HG02678 (cell line): ENCODE data around the gene PCBP3.

ENCODE experiments used
- ATAC-seq: cut with Tn5 transposase; IDR thresholded peaks from one replicate; pipeline ENCODE4 v1.9.1; 2021; ENCODE audit warnings: mild to moderate bottlenecking, moderate library complexity; ENCODE audit not compliant: unreplicated experiment

The PCBP3 gene

DNA sequence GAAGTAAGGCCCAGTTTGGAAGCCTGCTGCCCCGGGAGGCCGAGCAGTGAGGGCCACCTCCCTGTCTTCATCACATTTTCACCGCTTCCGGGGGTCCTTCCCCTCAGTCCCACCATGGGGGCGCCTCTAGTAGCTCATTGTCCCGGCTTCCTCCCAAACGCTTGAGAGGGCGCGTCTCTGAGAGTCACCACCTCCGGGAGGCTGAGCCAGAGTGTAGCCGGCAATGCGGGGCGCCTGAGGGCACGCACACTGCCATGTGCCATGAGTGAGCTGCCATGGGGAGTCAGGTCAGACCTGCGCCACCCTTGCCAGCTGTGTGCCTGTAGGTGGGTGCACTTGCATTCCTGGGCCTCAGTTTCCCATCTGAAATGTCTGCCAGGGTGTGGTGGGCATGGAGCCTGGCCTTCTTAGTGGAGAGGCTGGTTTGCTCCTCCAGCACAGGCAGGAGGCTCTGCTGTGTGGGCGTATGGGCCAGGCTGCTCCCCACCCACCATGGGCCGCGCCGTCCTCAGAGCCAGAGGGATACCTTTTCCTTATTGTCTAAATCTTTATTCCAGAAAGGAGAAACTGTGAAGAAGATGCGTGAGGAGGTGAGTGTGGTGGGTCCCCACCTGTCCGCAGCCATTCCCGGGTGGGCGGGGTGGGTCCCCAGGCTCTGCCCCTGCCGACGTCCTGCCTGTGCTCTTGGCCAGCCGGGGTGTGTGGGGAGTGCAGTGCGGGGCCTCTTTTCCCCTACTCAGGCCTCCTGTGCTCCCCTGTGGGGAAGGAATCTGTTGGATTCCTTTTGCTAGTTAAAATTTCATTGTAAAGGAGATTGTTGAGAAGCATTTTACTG, 256.7 kb downstream of the PCBP3 start:
- ATAC-seq, result no peak

DNA sequence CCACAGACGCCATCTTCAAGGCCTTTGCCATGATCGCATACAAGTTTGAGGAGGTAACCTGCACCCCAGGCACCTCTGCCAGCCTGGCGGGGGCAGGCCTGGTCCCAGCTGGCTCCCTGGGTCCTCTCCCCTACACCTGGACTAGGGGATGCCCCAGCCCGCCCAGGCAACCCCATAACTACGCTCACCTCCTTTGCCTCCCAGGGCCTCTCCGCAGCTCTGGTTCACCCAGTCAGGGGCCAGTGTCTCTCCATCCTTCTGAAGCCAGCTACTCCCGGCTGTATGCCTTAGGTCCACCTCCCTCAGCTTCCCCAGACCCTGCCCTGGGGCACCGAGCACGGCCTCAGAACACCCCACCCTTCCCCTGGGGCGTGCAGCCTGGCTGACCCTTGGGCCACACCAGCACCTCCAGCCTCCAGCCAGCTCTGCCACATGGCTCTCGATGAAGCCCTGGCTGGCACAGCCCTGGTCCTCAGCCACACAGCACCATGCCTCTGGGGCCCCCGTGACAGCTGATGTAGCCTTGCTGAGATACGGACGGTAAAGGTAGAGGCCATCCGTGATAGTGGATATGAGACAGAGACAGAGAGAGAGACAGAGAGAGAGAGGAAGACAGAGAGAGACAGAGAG, 257.7 kb downstream of the PCBP3 start:
- ATAC-seq, result no peak

DNA sequence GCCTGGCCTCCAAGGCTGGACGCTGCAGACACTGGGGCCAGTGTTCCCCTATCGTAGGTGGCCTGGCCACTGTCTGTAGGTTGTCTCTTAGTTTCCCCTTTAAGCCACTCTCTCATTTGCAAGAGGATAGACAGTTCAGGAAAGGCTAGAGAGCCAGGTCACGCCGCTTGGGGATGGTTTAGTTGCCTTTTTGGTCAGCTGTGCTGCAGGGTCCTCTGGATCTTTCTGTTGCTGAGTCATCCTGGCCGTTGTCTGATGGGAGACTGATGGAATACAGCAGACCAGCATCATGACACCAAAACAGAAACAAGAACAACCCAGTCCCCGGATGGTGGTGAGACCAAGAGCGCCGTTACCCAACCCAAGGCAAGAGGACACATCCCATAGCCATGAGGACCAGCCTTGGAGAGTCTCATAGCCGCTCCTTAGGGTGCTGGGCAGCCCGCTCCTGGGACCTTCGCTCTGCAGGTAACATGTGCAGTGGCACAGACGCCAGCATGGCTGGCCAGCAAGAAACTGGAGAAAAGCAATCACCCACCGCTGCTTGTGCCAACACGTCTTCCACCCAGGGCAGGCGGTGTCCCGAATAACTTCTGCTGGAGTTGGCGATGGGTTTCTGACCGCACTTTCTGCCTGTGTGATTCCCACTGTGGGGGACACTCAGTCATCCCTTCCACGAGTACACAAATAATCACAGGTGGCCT, 258.9 kb downstream of the PCBP3 start:
- ATAC-seq, result no peak

DNA sequence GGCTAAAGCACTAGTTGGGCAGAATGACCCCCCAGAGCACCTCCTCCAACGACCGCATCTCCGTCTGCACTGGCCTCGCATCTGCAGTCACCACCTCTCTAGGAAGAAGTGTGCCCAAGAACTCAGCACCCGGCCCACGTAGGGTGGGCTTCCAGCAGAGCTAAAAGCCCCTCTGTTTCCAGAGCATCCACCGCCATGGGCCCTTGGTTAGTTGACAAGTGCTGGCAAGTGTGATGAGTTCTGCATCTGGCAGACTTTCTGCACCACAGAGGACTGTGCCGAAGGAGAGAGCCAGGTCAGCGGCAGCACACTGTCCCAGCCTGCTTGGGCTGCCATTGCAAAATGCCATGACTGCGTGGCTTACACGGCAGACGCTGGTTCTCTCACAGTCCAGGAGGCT, 261.7 kb downstream of the PCBP3 start:
- ATAC-seq, result no peak

DNA sequence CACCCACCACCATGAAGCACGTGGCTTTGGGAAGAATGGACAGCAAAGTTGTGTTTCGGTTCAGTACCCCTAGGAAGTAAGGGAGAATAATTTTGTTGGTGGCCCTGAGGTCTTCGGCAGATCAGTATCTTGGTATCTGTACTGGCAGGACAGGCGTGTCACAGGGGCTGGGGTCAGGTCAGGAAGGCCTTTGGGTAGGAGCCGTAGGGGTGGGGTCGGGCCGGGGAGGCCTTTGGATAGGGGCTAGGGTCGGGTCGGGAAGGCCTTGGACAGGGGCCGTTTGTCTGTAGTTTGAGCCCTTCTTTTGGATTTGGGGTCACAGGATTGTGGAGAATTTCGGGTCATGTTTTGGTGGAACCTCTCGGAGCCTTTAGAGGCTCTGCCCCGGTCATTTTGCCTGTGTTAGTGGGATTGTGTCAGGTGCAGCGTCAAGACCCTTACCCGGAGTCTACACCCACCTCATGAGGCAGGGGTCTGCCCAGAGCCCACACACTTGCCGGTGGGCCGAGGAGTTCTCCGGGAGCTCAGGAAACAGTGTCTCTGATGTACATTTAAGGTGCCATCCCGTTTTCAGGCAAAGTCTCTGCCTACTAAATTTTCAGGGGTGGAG, 262.8 kb downstream of the PCBP3 start:
- no peak for ATAC-seq

DNA sequence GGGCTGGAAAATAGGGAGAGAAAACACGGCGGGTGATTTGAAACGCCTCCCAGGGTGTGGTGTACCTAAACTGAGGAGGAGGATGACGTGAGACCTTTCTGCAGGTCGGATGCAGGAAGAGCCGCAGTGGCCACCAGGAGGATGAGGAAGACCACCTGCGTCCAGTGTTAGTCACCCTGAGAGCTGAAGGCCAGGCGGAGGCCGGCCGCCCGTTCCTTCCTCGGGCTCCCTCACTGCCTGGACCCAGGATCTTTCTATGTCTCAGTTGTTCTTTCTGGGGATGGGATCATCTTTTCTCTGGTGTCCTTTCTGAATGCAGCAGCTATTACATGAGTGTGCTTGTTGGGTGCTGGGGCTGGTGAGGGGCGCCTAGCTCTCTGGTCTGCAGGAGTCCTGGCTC, 263.3 kb downstream of the PCBP3 start:
- no peak for ATAC-seq

DNA sequence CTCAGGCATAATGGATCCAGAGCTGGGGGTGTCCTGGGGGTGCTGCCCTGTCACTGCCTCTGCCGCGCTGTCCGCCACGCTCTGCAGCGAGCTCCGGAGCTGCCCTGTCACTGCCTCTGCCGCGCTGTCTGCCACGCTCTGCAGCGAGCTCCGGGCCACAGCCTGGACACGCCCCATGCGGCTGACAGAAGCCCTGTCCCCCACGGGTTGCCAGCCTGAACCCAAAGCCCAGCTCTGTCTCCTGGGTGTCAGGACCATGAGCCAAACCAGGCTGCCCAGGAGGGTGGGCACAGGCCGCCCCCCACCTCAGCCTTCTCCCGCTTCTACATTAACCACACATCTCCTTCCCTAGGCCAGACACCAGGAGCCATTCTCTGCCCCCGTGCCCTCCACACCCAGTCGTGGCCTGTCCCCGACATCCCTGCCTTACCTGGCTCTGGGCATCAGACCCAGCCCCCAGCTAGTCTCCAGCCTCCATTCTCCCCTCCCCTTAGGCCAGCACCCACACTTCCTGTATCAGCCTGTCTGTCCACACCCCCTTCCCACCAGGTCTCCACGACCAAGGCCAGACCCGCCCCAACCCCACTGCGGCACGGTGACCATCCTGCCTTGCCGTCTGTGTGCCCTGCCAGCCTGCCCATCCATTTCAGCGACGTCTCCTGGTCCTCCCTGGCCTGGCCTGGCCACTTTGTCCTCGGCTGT, 265.2 kb downstream of the PCBP3 start:
- ATAC-seq, result no peak

DNA sequence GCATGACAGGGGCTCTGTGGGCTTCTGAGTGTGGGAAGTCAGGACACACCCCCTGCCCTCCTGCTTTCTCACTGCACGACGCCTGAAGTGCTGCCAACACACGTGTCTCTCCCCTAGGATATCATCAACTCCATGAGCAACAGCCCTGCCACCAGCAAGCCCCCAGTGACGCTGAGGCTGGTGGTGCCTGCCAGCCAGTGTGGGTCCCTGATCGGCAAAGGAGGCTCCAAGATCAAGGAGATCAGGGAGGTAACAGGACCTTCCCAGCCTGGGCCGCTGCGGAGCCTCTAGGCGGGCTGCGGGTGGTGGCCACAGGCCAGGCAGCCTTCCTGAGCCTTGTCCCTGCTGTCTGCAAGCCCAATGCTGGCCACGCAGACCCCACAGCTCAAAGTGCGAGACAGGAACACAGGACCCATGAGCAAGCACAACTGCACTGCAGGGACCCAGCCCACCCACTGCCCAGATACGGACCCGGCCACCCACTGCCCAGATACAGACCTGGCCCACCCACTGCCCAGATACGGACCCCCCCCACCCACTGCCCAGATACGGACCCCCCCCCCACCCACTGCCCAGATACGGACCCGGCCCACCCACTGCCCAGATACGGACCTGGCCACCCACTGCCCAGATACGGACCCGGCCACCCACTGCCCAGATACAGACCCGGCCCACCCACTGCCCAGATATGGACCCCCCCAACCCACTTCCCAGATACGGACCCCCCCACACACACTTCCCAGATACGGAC, 265.9 kb downstream of the PCBP3 start:
- no peak for ATAC-seq

DNA sequence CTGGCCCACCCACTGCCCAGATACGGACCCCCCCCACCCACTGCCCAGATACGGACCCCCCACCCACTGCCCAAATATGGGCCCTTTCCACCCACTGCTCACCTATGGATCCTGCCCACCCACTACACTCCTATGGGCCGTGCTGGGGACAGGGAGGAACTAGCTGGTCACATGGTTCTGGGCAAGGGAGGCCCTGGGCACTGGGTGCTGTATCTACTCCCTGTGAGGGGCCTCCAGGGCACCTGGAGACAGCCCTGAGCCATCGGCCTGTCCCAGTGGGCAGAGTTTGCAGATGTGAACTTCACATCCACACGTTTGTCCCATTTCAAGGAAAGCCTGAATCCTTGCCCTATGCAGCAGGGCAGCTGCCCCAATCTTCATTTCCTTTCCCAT, 266.6 kb downstream of the PCBP3 start:
- ATAC-seq, result no peak

DNA sequence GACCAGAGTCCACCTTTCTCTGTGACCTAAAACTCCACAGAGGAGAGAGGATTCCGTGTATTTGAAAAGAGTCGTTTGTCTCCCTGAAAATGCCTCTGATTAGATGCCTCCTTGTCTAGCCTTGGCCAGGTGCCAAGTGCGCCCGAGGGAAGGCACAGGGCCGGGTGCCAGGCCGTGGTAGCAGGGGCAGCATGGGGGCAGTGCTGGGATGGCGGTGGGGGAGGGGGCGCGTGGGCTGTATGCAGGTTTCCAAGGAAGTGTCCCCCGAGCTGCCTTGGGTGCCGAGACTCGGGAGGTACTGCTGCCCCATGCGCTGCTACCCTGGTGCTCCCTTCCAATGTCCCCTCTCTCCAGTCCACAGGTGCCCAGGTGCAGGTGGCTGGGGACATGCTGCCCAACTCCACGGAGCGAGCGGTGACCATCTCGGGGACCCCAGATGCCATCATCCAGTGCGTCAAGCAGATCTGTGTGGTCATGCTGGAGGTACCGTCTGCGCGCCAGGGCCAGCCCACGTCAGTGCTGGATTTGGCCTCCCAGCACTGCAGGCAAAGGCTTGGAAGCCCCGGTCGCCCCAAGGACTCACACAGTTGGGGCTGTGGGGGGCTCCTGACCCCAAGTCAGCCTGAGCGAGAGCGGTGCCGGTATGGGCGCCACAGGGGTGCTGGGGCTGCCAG, 267.2 kb downstream of the PCBP3 start:
- no peak for ATAC-seq

DNA sequence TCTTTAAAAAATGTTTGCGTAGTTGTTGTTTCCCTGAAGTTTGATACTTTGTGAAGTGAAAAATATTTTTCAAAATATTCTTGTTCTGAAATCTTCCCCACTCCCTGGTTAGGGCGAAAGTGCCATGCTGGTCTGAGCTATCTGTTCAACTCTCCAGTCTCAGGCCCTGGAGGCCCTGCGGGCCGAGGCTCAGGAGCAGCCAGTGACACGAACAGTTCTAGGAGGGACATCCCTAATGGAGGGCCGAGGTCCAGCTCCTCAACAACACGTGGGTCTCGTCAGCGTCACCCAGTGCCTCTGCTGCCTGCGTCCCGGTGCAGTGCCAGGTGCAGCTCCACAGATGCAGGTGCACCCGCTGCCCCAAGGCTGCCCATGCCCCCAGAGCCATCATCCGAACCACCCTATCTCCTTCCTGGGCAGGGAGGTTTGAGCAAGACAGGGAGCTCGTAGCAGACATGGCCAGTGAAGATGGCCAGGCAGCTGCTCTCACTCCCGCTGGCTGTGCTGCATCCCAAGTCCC, 268.3 kb downstream of the PCBP3 start:
- ATAC-seq, result no peak

DNA sequence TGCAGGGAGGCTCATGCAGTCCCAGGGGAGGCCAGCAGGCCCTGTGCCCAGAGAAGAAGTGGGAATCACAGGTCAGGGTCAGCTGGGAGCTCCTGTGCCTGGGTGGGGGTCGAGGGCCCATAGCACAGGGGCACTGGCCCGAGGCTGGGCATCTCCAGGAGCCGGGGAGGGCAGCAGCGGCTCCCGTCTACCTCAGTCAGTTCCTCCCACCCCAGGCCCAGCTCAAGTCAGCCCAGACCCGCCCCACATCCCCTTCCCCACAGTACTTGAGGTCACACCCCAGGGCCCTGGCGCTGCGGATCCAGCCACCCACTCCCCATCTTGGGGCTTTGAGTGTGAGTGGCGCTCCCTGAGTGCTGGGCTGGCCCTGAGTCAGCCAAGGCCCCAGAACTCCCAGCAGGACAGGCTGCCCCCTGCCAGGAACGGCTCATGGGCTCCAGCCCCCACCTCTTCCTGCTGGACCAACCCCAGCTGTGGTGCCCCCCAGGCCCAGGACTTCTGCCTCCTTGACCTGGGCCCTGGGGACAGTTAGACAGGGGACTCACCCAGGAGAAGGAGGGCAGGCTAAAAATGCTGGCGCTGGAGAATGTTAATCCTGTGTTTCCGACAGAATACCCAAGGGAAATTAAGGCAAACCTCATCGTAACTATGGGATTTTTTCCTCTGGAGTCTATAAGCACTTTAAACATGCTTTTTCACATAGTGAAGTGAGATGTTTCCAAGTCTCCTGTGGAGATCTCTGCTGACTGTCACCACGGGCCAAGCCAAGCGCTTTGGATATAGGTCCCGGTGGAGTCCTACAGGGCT, 269.3 kb downstream of the PCBP3 start:
- ATAC-seq, result no peak

DNA sequence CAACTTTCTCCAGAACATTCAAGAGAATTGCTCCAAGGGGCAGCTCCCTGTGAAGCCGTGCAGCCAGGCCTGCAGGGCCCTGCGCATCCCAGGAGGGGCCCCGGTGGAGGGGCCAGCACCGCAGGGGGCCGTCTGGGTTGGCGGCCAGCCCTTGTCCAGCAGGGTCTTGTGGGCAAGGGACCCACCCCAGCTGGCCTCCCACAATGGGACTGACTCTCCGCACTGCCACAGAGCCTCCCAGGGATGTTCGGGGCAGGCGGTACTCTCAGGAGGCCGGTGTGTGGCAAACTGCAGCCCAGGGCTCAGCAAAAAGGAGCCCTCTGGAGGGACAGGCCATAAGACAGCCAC, 269.9 kb downstream of the PCBP3 start:
- ATAC-seq, result no peak

DNA sequence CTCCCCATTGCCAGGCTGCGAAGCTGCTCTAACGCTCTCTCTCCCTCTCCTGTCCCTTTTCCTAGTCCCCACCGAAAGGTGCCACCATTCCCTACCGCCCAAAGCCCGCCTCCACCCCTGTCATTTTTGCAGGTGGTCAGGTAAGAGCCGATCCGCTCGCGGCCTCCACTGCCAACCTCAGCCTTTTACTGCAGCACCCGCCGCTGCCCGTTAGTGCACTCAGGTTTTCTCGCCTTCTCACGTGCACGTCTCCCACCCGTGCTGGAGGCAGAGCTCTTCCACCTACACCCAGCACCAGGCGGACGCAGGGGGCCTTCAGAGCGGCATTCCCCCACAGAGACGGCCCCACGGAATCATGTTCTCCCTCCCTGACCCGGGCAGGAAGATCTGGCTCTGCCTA, 270.4 kb downstream of the PCBP3 start:
- ATAC-seq, result no peak

DNA sequence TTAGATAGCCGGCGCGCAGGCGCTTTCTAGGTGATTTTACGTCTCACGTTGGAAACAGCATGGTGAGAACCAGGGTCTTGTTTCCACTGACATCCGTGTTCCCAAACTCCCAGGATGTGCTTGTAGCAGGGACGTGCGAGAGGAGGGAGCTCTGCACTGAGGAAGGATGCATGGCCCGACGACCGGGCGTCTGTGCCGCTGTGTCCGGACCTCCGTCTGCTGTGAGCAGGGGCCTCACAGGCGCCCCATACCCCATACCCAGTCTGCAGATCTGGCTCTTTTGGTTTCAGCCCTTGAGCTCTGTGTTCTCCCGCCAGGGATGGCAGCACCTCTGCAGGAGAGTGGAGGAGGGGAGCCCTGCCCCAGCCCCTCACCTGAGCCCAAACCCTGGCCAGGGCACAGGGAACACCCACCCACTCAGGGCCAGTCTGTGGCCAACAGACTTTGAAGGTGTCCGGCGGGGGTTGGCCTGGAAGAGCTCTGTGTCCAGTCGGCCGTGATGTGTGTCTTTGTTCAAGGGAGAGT, 270.9 kb downstream of the PCBP3 start:
- ATAC-seq, result no peak

DNA sequence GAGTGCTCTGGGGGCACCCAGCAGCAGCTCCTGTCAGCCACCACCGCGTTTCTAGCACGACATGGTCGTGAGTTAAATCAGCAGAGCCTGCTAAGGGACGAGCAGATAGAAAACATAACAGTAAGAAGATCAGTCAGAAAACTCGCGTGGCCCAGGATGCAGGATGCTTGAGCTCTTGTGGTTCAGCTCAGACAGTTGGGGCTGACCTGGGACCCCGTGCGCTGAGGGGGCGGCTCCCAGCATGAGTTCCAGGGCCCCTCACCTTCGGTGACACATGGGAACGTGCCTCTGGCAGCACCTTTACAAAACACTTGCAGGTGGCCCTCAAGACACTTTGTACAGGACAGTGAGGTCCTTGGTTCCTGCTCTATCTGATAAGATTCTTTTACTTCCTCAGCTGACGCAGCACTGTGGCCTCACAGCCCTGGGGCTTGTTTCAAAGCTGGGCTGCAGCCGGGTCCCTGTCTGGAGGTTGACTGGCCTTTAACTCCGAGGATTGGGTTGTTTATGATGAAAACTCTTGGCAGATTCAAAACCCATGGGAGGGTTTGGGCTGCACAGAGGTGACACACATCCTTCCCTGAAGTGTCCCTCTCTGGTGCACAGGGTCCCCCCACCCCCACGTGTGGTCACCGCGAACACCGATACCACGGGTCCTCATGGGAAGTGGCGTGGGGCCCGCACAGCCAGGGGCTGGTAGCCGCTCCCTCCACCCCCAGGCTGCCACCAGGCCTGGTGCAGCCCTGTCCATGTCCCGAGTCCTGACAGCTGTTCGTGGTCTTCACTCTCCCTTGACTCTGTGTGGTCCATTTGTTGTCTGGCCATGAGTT, 272.7 kb downstream of the PCBP3 start:
- no peak for ATAC-seq

DNA sequence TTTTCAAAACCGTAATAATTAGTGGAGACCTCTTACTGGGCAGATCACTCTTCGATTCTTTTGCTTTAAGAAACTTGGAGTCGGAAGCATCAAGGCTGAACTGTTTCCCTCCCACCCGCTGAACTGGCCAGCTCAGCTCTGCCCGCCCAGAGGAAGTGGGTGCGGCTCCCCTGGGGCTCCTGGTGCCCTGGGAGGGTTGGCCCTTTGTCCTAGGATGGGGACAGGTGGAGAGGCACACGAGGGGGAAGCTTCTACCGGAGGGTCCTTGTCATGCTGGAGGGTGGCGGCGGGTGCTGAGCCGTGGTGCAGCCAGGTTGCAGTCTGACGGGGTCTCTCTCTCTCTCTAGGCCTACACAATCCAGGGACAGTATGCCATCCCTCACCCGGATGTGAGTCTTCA, 273.7 kb downstream of the PCBP3 start:
- no peak for ATAC-seq

DNA sequence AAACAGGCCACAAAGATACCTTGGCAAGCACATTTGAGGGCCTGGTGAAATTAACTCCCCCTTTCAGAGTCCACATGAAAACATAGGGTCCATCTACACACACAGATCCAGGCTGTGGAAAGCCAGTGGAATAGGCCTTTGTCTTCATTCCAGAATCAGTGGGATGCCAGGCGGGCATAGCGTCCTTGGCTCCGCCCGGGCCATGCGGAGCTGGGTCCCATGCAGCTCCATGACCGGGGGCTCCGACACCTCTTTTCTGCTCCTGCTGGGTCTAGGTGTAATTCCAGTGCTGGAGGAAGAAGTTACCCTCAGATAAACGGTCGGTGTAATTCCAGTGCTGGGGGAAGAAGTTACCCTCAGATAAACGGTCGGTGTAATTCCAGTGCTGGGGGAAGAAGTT, 274.5 kb downstream of the PCBP3 start:
- no peak for ATAC-seq
